HG02884 (cell line): ENCODE data around the gene KIFC1.
"Not testable (repeated sequence)": the region's sequence is repeated elsewhere in the genome, so short reads cannot be mapped to it uniquely, and the experiment has no call there.

Source experiments
- ATAC-seq: cut with Tn5 transposase; IDR thresholded peaks from one replicate; pipeline ENCODE4 v1.9.1; 2021; ENCODE audit warnings: mild to moderate bottlenecking, moderate library complexity; ENCODE audit not compliant: unreplicated experiment

The KIFC1 gene

GRCh38 chr6:33391278-33391921, at the start of gene KIFC1:
Gene KIFC1, plus strand, starts transcription at chr6:33391823. Its CDS starts 163 bp downstream, at chr6:33391986.
- ATAC-seq: peak; percentile 79

GRCh38 chr6:33343606-33343952, 48.0 kb upstream of the KIFC1 start:
- not testable (repeated sequence) for ATAC-seq

GRCh38 chr6:33343953-33344611, 47.5 kb upstream of the KIFC1 start:
- ATAC-seq: no peak

- ATAC-seq: no peak
These were observed 46.6 kb upstream of the KIFC1 start for GRCh38 chr6:33344701-33345697.

GRCh38 chr6:33346972-33347371, 44.7 kb upstream of the KIFC1 start:
- ATAC-seq: not testable (repeated sequence)

GRCh38 chr6:33347816-33348215, 43.8 kb upstream of the KIFC1 start:
- ATAC-seq: no peak

GRCh38 chr6:33355860-33356259, 35.8 kb upstream of the KIFC1 start:
- ATAC-seq: not testable (repeated sequence)

- no peak for ATAC-seq
These were observed 35.3 kb upstream of the KIFC1 start for GRCh38 chr6:33356295-33356694.

- ATAC-seq: not testable (repeated sequence)
These were observed 34.3 kb upstream of the KIFC1 start for GRCh38 chr6:33357160-33357871.

GRCh38 chr6:33359331-33359730, 32.3 kb upstream of the KIFC1 start:
- ATAC-seq: no peak

- not testable (repeated sequence) for ATAC-seq
These were observed 28.1 kb upstream of the KIFC1 start for GRCh38 chr6:33363486-33363885.

GRCh38 chr6:33364475-33365205, 27.0 kb upstream of the KIFC1 start:
- not testable (repeated sequence) for ATAC-seq

GRCh38 chr6:33365206-33365971, 26.2 kb upstream of the KIFC1 start:
- ATAC-seq: not testable (repeated sequence)

GRCh38 chr6:33367009-33367714, 24.5 kb upstream of the KIFC1 start:
- no peak for ATAC-seq

- not testable (repeated sequence) for ATAC-seq
These were observed 24.0 kb upstream of the KIFC1 start for GRCh38 chr6:33367715-33368025.

- not testable (repeated sequence) for ATAC-seq
These were observed 19.7 kb upstream of the KIFC1 start for GRCh38 chr6:33371901-33372300.

GRCh38 chr6:33372526-33373123, 19.0 kb upstream of the KIFC1 start:
- no peak for ATAC-seq
